ENCODE results near the gene SNX19.

The SNX19 gene

GRCh38 chr11:130906616-130907015 lies 9.7 kb downstream of the SNX19 start:
- DNase-seq, result no peak

GRCh38 chr11:130905512-130905911 lies 10.8 kb downstream of the SNX19 start:
- DNase-seq, result no peak

- DNase-seq, result peak; percentile 25
Measured at GRCh38 chr11:130904380-130904779, 11.9 kb downstream of the SNX19 start.

GRCh38 chr11:130902380-130902779 lies 13.9 kb downstream of the SNX19 start:
- DNase-seq, result no peak

GRCh38 chr11:130899106-130899505 lies 17.2 kb downstream of the SNX19 start:
- DNase-seq, result no peak

GRCh38 chr11:130897262-130898182 lies 18.8 kb downstream of the SNX19 start:
- peak; percentile 81 for DNase-seq

GRCh38 chr11:130894322-130895025 lies 21.8 kb downstream of the SNX19 start:
- peak; percentile 67 for DNase-seq

GRCh38 chr11:130892861-130893260 lies 23.4 kb downstream of the SNX19 start:
- DNase-seq, result no peak

GRCh38 chr11:130891326-130891725 lies 25.0 kb downstream of the SNX19 start:
- no peak for DNase-seq

- no peak for DNase-seq
Measured at GRCh38 chr11:130890039-130890745, 26.1 kb downstream of the SNX19 start.

- no peak for DNase-seq
Measured at GRCh38 chr11:130888790-130889189, 27.5 kb downstream of the SNX19 start.

GRCh38 chr11:130886704-130887103 lies 29.6 kb downstream of the SNX19 start:
- peak; percentile 29 for DNase-seq

GRCh38 chr11:130882138-130882551 lies 34.1 kb downstream of the SNX19 start:
- DNase-seq, result no peak

- DNase-seq, result no peak
Measured at GRCh38 chr11:130881475-130882137, 34.7 kb downstream of the SNX19 start.

GRCh38 chr11:130879836-130880235 lies 36.4 kb downstream of the SNX19 start:
- DNase-seq, result no peak

GRCh38 chr11:130876931-130877915 lies 39.1 kb downstream of the SNX19 start:
- no peak for DNase-seq

- no peak for DNase-seq
Measured at GRCh38 chr11:130876100-130876499, 40.2 kb downstream of the SNX19 start.

GRCh38 chr11:130874955-130875531 lies 41.2 kb downstream of the SNX19 start:
- DNase-seq, result no peak

GRCh38 chr11:130874396-130874795 lies 41.9 kb downstream of the SNX19 start:
- no peak for DNase-seq

GRCh38 chr11:130873761-130874160 lies 42.5 kb downstream of the SNX19 start:
- peak; percentile 82 for DNase-seq

- DNase-seq, result peak; percentile 74
Measured at GRCh38 chr11:130872981-130873380, 43.3 kb downstream of the SNX19 start.
